ENCODE results near the gene TUBGCP5.
"Not testable (repeated sequence)": the region's sequence is repeated elsewhere in the genome, so short reads cannot be mapped to it uniquely, and the experiment has no call there.

The TUBGCP5 gene

GRCh38 chr15:23039143-23039916, at the start of gene TUBGCP5:
Gene TUBGCP5 (minus strand): TSS chr15:23039569. CDS start chr15:23039543, 26 bp downstream.
- no peak for DNase-seq

- DNase-seq, result no peak
Measured at GRCh38 chr15:23083115-23083514, 43.7 kb upstream of the TUBGCP5 start.

- not testable (repeated sequence) for DNase-seq
Measured at GRCh38 chr15:23081996-23082737, 42.8 kb upstream of the TUBGCP5 start.

GRCh38 chr15:23081271-23081670, 41.9 kb upstream of the TUBGCP5 start:
- DNase-seq, result no peak

DNA sequence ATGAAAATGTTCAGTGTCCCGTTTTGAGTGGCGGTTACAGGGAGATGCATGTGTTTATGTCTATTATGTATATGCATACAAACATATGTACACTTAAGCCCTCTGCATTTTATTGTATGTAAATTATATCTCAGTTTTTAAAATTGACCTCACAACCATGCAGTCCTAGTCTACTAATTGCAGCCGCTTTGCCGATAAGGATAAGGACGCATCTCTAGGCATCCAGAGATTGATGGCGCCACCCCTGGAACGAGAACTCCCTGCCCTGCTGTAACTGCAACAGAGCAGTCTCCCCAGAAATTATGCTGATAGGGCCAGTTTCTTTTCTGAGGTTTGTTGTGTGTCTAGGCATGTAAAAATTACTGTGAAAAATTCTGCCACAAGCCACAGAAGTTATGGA, 40.4 kb upstream of the TUBGCP5 start:
- DNase-seq, result no peak

- DNase-seq, result no peak
Measured at GRCh38 chr15:23075927-23076326, 36.6 kb upstream of the TUBGCP5 start.

DNA sequence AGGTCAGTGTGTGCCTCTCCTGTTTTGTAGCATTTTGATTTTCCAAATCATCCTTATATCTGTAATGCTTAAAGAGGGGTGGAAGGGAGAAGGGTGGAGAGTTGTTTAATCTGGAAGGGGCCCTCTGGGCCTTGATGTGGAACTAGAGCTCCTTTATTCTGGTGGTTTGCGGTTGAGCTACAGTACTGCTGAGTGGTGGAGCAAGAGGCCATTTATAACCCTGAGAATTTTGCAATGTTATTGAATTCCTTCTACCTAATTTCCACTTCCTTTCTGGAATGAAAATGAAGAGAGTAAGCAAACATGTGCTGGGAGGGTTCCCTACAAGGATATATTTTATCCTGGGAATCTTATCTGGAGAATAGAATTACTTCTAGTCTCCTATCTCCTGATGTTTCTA, 35.3 kb upstream of the TUBGCP5 start:
- DNase-seq, result no peak

- DNase-seq, result no peak
Measured at GRCh38 chr15:23073890-23074646, 34.7 kb upstream of the TUBGCP5 start.

DNA sequence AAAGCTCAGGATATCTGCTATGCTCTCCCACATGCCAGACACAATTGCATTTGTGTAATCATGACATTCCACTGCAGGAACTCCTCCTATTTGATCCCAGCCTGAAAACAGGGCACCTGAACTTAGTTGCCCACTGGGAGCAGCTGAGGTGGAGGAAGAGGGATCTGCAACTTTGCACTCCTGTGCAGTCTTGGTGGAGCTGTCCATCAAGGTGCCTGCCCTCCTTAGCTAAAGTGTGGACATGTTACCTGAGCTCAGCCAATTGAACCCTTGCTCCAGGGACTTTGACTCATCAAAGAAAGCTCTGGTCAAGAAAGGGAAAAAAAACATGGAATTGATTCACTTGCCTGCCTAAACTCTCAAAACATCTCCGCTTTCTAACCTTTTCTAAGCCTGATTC, 33.3 kb upstream of the TUBGCP5 start:
- DNase-seq, result no peak

GRCh38 chr15:23069496-23070166, 30.3 kb upstream of the TUBGCP5 start:
- DNase-seq, result no peak

- no peak for DNase-seq
Measured at GRCh38 chr15:23067416-23067815, 28.0 kb upstream of the TUBGCP5 start.

DNA sequence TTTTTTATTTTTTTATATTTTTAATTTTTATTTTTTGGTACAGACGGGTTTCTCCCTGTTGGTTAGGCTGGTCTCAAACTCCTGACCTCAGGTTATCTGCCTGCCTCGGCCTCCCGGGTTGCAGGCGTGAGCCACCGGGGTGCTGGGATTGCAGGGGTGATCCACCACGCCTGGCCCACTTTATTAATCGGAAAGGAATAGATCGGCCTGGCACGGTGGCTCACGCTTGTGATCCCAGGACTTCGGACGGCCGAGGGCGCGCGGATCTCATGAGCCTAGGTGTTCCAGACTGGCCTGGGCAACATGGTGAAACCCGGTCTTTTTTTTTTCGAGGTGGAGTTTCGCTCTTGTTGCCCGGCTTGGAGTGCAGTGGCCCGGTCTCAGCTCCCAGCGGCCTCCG, 26.5 kb upstream of the TUBGCP5 start:
- no peak for DNase-seq

DNA sequence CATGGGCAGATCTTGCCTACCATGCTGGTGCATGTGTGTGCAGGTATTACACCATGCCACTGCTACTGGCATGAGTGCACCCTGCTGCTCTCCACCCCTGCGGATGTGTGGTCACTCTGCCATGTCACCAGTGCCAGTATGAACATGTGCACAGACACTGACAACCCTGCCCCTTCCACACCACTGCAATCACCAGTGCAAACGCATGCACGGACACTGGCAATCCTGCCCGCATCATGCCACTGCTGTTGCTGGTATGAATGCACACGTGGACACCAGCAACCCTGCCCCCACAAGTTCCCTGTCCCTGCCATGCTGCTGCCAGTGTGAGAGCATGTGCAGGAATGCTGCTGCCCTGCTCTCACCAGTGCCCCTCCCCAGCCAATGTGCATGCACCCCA, 24.8 kb upstream of the TUBGCP5 start:
- DNase-seq, result no peak

DNA sequence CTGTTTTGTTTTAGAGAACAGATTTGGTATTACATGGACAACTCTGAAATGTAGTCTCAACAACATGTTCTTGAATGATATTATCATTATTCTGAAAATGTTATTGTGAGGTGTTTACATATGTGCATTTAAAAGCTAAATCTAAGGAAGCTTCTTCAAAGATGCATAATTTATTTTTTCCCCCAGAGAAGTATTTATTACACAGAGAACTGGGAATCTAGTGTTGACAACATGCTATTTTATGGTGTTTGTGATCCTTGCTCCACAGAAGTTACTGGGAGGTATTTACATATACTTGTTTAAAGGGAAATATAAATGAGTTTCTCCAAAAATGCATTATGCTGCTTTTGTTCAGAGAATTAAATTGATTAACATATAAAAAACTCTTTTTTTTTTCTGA, 18.3 kb upstream of the TUBGCP5 start:
- no peak for DNase-seq

- no peak for DNase-seq
Measured at GRCh38 chr15:23055316-23055715, 15.9 kb upstream of the TUBGCP5 start.

GRCh38 chr15:23052522-23052921, 13.2 kb upstream of the TUBGCP5 start:
- DNase-seq, result no peak

DNA sequence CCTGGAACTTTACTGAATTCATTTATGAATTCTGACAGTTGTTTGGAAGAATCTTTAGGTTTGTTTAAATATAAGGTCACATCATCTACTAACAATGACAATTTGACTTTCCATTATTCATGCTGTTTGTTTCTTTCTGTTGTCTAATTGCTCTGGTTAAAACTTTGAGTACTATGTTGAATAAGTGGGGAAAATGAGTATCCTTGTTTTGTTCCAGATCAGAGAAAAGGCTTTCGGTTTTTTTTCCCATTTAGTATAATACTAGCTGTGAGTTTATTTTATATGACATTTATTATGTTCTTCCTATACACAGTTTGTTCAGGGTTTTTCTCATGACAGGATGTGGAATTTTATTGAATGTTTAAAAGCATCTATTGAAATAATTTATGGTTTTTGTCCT, 11.3 kb upstream of the TUBGCP5 start:
- no peak for DNase-seq

DNA sequence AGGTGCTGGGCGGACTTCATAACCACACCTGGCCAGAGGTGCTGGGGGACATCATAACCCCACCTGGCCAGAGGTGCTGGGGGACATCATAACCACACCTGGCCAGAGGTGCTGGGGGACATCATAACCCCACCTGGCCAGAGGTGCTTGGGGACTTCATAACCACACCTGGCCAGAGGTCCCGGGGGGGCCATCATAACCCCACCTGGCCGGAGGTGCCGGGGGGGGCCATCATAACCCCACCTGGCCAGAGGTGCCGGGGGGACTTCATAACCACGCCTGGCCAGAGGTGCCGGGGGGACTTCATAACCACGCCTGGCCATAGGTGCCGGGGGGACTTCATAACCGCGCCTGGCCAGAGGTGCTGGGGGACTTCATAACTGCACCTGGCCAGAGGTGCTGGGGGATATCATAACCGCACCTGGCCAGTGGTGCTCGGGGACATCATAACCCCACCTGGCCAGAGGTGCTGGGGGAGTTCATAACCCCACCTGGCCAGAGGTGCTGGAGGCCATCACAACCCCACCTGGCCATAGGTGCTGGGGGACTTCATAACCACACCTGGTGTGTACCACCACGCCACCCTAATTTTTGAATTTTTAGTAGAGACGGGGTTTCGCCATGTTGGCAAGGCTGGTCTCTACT, 10.7 kb upstream of the TUBGCP5 start:
- DNase-seq, result no peak

GRCh38 chr15:23048572-23049282, 9.4 kb upstream of the TUBGCP5 start:
- not testable (repeated sequence) for DNase-seq

DNA sequence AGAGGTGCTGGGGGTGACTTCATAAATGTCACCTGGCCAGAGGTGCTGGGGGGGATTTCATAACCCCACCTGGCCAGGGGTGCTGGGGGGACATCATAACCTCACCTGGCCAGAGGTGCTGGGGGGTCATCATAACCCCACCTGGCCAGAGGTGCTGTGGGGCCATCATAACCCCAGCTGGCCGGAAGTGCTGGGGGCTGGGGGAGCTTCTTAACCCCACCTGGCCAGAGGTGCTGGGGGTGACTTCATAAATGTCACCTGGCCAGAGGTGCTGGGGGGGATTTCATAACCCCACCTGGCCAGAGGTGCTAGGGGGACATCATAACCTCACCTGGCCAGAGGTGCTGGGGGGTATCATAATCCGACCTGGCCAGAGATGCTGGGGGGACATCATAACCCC, 4.6 kb upstream of the TUBGCP5 start:
- not testable (repeated sequence) for DNase-seq

DNA sequence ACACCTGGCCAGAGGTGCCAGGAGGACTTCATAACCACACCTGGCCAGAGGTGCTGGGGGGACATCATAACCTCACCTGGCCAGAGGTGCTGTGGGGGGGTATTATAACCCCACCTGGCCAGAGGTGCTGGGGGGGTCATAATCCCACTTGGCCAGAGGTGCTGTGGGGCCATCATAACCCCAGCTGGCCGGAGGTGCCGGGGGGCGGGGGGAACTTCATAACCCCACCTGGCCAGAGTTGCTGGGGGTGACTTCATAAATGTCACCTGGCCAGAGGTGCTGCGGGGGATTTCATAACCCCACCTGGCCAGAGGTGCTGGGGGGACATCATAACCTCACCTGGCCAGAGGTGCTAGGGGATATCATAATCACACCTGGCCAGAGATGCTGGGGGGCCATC, 4.2 kb upstream of the TUBGCP5 start:
- DNase-seq, result not testable (repeated sequence)

DNA sequence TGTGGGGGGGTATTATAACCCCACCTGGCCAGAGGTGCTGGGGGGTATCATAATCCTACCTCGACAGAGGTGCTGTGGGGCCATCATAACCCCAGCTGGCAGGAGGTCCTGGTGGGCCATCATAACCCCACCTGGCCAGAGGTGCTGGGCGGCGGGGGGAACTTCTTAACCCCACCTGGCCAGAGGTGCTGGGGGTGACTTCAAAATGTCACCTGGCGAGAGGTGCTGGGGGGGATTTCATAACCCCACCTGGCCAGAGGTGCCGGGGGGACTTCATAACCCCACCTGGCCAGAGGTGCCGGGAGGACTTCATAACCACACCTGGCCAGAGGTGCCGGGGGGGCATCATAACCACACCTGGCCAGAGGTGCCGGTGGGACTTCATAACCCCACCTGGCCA, 2.4 kb upstream of the TUBGCP5 start:
- DNase-seq, result not testable (repeated sequence)
